GM21526 (cell line): ENCODE results near the gene FCRL5.
"Not testable (repeated sequence)": the region's sequence is repeated elsewhere in the genome, so short reads cannot be mapped to it uniquely, and the experiment has no call there.

Experiments
- ATAC-seq: cut with Tn5 transposase; IDR thresholded peaks from one replicate; pipeline ENCODE4 v1.9.1; 2021; ENCODE audit warnings: moderate library complexity; ENCODE audit not compliant: unreplicated experiment, low FRiP score

Gene FCRL5

DNA sequence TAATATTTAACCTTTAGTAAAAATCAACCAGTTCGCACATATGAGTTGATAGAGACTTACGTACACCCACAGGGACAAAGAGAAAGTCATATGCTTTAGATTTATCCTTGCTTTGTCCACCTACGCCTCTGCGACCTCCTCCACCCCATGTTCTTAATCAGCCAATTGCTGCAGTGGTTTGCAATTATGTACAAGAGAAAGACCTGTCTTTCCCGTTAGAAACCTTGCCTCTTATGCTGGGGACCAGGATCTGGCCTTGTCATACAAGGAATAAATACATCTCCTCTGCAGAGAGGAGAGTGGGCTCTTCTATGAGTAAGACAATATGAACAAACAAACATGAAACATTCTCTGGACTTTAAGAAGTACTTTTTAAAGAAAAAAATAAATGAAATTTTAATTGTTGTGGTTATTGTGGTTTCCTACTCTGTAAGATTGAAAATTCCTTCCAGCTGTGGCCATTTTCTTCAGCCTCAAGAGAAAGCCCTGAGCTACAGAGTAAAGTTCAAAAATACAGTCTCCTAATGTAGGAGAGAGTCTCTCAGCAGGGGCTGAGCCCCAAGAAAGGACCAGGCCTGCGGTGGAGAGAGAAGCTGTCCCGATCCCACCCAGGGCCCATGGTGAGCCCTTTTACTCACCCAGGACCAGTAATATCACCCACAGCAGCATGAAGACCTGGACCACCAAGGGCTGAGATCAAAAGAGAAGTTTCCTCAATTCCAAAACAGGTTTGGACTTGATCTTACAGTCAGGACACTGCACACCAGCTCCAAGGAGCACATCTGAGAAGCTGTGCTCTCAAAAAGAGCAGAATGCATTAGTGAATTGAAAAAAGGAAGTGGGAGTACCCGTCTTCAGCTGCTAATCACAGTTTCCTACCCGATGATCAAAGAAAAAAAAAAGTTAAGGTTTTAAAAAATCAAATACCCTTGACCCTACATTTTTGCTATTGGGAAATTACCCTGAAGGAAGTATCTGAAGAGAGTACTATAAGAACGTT, at the start of gene FCRL5:
Gene FCRL5 (minus strand): TSS at position 822 of the 1,000 bp plus-strand sequence. CDS start 153 bp downstream, at position 669.
- ATAC-seq = no peak

DNA sequence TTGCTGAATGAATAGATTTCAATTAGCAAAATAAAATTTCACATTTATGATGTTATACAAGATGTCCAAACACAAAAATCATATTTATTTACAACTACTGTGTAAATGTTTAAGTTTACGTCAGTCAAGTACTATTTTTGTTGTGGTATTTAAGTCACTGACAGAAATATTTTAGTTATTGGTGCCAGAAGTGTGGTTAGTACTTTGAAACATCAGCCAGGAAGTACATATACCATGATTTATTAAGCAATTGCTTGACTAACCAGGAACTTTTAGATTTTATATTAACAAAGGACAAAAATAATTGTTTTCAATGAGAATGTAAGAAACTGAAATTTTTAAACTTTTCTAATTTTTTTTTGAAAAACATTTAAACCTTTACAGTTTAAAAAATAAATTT, 47.9 kb upstream of the FCRL5 start:
- no peak for ATAC-seq

DNA sequence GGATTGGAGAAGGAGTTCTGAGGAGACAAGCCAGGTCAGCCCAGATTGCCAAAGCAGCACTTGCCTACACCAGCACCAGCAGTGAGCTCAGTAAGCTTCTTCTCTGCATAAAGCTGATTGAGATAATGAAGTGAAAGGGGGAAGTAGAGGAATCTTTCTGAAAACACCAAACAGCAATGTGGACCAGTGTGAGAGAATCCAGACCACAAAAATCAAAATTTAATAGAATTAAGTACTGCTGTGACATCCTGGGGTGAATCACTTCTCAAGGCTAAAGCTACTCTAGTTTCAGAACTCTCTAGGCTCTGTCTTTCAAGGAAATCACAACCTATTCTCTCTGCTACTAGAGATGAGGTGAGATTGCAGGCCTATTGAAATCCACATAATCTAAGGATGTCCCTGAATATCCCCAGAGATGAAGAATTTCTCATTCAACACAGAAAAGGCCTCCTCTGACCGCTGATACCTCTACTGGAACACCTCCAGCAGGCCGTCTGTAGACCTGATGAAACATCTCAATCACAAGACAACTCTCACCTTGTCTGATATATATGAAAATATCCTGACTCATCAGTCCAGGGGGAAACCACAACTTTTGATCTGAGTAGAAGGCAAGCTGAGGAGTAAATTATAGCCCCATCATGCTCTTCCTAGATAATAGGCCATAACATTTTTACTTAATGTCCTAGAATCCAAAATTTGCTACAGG, 45.8 kb upstream of the FCRL5 start, which contains the start of gene FCRL4:
Gene FCRL4 (minus strand): TSS at position 127 of the 709 bp plus-strand sequence. CDS start 141 bp downstream, outside the sequence.
- ATAC-seq = peak; percentile 57

DNA sequence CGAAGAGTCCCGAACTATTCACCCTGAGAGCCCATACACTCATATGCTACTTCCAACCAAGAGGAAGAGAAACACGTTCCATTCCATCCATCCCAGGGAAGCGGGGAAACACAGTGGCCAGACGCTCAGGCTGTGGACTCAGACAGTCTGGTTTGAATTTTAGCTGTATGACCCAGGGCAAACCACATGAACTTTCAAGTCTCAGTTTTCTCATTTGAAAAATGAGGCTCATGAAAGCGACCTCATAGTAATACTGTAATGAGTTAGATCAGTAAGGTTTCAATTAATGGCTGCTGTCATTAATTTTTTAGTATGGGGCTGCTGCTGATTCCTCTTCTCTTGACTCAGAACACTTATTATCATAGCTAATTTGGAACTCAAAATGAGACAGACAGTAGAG, 44.1 kb upstream of the FCRL5 start:
- ATAC-seq = peak; percentile 57

DNA sequence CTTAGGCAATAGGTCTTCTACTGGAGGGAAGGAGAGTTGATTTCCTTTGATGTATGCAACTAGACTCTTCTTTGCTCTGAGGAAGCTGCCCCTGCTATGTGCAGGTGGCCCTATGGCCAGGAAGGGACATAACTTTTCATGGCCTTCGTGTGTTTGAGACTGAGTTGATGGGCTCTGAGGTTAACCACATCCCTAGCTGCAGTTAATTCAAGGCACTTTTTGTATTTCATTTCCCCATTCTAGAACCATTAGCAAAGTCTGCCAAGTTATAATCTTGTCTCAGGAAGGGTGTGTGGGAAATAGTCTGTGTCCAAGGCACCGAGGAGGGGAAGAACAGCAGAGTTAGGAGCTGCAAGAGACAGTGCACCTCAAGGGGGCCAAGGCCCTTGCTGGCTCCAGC, 43.0 kb upstream of the FCRL5 start:
- peak; percentile 60 for ATAC-seq

DNA sequence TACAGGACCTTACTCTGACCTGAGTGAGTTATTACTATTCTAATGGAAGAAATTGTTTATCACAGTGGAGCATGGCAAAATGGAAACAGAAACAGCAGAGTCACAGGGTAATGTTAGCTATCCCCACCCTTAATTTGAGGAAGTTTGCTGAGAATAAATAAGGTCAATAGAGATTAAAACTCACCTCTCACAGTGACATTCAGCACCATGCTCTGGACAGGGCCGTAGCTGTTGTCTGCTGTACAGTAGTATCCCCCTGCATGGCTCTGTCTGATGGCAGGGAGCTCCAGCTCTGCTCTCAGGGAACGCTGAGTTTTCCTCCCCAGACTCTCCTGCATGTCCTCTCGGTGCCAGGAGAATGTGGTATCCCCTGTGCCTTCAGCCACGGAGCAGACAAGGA, 33.7 kb upstream of the FCRL5 start:
- ATAC-seq = no peak

DNA sequence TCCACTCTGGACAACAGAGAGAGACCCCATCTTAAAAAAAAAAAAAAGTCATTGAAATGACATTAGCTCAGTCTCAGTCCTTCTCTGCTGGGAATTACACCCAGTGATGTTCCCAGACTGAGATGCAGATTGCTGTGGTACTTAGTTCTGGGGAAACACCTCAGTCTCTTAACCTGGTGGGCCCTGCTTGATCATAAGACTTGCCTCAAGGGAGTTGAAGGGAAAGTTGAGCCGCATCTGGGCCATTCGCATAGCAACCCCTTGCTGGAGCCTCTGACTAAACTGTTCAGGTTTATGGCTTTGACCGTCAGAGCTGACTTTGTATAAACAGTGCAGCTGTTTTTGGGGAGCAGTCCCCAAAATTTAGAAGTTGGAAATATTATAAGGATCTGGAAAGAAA, 32.2 kb upstream of the FCRL5 start:
- no peak for ATAC-seq

DNA sequence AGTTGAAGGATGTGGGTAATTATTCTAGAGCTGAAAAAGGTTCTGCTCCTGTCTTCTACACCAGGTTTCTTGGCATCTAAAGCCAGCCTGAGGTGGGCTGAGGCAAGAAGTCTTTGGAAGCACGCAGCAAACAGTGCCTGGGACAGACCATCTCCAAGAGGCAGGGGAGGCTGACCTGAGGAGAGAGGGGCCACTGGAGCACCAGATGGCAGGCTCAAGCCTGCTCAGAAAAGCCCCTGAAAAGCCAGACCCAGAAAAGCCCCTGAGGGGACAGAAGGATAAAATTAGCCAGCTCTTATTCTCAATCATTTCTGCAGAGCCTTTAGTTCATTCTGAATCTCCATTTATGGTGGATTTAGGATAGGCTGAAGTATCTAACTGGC, 28.5 kb upstream of the FCRL5 start:
- no peak for ATAC-seq

DNA sequence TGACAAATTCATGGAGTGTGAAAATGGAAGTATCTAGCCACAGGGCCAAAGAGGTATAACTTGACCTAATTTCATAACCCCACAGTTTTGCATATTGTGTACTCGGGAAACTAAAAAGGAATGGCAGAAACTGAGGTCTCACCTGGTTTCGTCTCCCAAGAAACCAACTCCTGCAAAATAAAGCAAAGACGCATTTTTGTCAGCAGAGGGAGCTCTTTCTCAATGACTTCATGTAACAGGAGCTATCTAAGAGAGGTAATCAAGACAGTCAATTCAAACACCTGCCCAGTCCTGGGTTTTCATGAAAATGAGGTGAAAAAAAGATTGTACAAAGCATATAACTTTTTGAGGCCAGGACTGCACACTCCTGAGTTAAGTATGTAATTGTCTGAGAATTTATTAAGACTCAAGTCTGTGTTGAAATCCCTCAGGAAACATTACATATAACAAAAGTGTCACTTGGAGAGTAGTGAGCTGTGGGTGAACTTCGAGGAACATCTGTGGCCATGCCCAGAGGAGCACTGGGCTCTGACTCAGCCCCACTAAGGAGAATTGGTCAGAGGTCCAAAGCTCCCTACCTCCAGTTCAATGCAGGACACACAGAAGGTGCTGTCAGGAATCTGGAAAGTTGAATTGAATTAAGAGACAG, 28.0 kb upstream of the FCRL5 start:
- ATAC-seq = no peak

DNA sequence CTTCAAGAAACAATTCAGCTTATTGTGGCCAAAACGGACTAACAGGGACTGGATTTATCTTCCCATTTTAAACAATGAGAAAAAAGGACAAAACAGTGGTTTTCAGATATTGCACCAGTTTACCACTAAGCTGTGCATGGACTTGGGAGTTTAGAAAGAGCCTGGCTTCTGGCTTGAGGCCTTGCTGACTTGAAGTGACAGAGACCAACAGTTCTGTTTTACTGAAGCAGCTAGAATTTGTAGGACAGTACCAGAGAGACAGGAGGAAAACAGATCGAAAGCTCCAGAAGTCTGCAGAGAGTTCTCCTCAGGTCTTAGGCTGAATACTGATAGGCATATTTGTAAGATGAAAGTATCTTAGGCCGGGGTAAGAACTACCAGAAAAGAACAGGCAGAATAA, 25.1 kb upstream of the FCRL5 start:
- ATAC-seq = no peak

DNA sequence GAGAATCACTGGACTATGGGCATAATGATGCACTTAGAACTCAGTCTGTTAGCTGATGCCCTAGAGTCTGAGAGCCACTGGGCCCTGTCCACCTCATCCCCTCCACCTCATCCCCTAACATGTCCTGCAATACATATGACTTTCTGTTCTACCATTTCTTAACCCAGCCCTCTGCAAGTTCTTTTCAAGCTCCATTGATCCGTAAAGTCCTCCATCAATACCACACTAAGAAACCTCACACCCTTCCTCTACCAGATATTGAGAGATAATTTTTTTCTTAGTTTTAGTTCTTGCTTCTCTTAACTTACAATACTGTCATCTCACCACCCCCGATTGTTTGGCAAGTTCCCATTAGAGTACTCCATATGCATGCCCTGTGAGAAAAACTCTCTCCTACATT, 23.4 kb upstream of the FCRL5 start:
- peak; percentile 43 for ATAC-seq

DNA sequence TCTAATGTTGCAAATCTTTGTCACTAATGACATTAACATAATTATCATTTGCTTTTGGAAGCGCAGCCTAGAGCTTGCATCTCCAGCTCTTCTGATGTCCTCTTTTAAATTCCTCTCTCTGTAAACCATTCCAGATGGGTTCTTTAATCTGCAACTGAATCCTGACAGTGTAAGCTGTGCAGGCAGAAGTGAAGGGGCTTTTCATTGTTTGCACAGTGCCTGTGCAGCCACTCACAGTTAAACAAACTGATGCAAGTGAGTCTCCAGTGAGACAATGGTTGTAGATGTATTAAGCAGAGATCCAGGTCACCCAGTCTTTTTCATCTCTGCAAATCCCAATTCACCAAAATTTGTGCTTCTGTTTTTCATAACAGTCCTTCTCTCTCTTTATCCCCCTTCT, 22.5 kb upstream of the FCRL5 start:
- ATAC-seq = no peak

DNA sequence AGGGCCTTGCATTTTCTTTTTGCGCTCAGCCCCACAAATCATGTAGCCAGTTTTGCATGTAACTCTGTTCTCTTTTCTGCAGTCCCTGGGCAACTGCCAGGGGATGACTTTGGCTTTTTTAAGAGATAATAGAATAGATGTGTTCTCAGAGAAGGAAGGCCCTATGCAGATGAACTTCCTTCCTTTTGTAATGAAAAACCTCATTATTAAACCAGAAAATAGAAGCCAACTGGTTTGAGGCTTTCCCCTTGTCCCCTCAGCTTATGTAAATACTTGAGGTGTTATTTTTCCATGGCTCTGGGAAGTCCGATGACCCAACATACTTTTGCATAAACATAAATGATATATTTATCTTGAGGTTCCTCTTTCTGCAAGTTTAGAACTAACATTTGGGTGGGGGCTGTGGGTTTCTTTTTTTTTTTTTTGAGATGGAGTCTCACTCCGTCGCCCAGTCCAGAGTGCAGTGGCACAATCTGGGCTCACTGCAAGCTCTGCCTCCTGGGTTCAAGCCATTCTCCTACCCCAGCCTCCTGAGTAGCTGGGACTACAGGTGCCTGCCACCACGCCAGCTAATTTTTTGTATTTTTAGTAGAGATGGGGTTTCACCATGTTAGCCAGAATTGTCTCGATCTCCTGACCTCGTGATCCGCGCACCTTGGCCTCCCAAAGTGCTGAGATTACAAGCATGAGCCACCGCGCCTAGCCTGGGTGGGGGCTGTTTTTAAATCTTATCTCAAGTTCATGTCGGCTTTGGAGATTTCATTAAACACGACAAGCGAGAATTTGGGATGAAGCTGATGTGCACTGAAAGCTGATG, 14.4 kb upstream of the FCRL5 start:
- ATAC-seq = no peak

DNA sequence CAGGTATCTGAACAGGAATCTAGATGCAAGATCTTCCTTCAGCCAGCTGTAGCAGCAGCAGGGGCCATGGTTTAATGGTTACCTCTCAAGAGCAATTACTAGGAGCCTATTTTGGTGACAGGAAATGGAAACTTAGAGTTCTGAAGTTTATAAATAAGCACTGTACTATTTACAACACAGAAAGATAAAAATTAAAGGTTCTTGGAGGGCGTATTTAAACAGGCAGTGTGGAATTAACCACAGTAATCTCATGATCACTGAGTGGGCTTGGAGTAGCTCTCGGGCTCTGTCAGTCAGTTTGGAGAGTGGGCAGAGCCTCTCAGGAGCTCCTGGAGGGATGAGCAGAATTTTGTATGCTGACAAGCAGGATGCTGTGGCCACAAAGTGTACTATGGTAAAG, 10.2 kb upstream of the FCRL5 start:
- ATAC-seq = no peak

DNA sequence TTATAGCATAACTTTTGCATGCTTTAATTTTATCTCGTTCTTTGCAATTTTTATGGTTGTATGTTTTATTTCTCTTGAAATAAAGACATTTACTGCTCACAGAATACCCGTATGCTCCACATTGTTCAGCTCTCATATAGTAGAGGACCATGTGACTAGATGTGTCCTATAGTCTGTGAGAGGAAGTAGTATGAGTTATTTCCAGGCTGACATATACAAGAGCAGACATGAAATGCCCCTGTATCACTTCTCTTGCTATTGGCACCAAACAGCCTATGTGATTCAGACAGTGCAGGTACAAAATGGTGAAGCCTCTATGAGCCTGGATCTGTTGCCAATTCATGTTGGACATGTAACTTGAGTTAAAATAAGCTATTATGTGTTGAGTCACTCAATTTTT, 5.8 kb upstream of the FCRL5 start:
- ATAC-seq = no peak

DNA sequence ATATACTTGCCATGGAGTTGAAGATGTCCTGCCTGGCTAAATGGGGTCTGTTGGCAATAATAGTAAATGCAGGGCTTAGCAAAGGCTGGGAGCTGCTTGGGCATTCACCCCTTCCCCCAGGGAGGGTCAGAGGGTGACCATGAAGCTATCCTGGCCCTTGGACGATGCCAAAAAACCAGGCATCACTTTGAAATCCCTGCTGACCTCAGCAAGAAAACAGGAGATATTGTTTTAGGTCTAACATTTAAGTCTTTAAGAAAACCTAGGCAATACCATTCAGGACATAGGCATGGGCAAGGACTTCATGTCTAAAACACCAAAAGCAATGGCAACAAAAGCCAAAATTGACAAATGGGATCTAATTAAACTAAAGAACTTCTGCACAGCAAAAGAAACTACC, 4.2 kb downstream of the FCRL5 start:
- ATAC-seq = not testable (repeated sequence)

DNA sequence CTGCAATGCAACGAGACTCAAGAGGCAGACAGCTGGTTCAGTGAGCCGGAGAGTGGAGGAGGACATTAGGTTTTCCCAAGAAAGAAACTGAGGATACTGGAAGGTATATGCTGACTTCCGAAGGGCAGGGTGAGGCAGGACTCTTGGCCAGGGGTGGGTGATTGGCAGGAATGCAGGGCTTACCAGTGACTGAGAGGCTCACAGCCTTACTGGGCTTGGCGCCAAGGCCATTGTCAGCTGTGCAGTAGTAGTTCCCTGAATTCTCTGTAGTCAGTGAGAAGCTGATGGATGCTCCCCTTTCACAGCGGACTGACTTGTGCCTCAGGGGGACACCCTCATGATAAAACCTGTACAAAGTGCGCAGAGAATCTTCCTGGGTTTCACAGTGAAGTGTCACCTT, 9.6 kb downstream of the FCRL5 start:
- ATAC-seq = no peak

DNA sequence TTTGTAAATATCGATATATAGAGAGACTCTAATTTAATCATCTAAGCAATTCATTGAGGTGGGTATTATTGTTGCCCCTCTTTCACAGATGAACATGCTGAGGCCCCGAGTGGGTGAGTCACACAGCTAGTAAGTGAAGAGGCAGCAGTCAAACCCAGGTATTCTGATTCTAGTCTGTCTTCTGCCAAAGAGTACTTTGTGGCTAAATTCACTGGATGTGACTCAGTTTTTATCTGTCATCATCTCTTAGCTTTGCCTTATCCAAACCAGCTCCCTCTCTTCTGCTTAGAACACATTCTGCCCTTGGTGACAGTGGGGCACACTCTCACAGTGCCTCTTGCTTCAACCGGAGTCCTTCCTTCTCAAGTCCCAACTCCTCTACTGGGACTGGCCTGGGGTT, 11.5 kb downstream of the FCRL5 start:
- ATAC-seq = no peak

DNA sequence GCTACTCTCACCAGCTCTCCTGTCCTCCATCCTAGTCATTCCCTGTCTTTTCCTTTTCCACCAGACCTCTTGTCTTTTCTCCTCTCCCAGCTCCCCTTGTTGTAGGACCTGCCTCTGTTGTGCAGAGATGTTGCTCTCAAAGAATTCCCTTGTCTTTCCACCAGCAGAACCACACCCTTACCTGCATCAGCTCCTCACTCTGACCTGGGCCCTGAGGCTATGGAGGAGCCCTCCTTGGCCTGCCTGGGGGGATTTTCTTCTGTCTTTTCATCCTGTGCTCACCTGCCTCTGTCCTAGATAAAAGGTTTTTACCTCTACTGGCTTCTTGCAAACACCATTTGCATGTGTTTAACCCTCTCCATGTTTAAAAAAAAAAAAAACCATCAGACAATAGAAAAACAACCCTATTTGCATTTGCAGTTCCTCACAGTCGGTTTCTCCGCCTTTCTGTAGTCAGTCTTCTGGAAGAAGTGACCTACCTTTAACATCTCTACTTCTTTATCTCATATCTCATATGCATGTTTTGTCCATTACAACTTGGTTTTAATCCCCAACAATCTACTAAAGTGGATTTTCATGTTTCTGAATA, 12.1 kb downstream of the FCRL5 start:
- no peak for ATAC-seq

DNA sequence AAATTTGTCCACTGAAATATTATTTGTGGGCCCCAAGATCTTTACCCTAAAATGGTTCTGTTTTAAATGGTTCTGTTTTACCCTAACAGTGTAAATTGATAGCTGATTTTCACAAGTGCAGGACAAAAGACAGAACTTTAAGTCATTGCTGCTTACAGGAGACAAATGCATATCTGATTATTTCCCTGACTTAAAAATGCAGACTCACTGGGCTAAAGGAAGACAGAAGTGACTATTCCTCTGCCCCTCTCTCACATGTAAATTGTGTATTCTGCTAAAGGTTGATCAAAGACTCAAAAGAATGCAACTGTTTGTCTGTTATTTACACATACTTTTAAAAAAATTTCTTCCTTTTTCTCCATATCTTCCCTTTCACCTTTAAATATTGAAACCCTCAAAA, 12.7 kb downstream of the FCRL5 start:
- no peak for ATAC-seq
